ENCODE data around the gene KIAA1755. TPM values are rescaled to one million over a fixed set of nuclear protein-coding genes. Genes with fewer than 3 reads are reported as not detected.

KIAA1755 gene
- total RNA-seq, 1 donor from 2014 or later: 1.1 TPM

DNA sequence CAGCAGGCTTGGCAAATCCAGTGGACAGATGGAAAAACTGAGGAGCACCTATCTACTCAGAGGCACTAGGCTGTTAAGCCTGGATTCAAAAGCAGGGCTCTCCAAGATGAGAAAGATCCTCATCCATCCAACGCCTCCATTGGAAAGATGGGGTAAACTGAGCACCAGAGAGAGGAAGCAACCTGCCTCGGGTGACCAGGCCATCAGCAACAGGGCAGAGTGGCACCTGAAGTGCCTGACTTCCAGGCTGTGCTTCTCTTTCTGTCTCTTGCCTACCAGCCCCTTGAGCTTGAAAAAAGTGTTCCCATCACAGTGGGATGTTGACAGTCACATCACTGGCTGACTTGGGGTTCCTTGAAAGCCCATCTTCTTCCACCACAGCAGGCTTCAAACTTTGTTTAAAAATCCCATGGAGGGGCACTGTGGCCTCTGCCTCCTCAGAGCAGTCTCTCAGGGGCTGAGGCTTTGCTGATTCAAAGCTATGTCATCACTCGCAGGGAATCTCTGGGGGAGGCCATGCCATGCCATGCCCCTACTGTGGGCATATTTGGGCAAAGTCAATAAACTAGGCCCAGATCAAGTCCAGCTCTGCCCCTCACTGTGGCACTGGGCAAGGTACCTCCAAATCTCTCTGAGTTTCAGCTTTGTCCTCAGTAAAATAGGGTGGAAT, 50.7 kb downstream of the KIAA1755 start:
- TF ChIP-seq, protein P1, sequence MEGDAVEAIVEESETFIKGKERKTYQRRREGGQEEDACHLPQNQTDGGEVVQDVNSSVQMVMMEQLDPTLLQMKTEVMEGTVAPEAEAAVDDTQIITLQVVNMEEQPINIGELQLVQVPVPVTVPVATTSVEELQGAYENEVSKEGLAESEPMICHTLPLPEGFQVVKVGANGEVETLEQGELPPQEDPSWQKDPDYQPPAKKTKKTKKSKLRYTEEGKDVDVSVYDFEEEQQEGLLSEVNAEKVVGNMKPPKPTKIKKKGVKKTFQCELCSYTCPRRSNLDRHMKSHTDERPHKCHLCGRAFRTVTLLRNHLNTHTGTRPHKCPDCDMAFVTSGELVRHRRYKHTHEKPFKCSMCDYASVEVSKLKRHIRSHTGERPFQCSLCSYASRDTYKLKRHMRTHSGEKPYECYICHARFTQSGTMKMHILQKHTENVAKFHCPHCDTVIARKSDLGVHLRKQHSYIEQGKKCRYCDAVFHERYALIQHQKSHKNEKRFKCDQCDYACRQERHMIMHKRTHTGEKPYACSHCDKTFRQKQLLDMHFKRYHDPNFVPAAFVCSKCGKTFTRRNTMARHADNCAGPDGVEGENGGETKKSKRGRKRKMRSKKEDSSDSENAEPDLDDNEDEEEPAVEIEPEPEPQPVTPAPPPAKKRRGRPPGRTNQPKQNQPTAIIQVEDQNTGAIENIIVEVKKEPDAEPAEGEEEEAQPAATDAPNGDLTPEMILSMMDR (IDR thresholded peaks at IDR 0.05; ENCODE audit: insufficient read depth, low read depth, low read length): no peak
- TF ChIP-seq EZH2 (IDR thresholded peaks at IDR 0.05; ENCODE audit: insufficient read depth, low read length): no peak
- H3K9ac ChIP-seq (ENCODE audit: low read length): no peak overlapping the region
- H3K9me3 Mint-ChIP-seq (ENCODE audit: unreplicated experiment): peaks cover 1% of the 10 kb centered on the region
- no peak overlapping the region for H2AFZ ChIP-seq (ENCODE audit: low read depth, low read length)
- no peak overlapping the region for H3K27ac ChIP-seq (ENCODE audit: low read depth, low read length)
- H3K4me1 ChIP-seq (ENCODE audit: insufficient read depth, low read length): peaks cover 2% of the 10 kb centered on the region
- H3K4me2 ChIP-seq (ENCODE audit: low read length): no peak overlapping the region
- no peaks in the 10 kb centered on the region for H3K27me3 ChIP-seq (ENCODE audit: insufficient read depth, low read length)
- FAIRE-seq (no peak), DNase-seq (ENCODE audit: low read depth) (no peak)
- no peak overlapping the region for H3K4me3 ChIP-seq (ENCODE audit: insufficient read depth, low read depth, low read length)
- H4K20me1 ChIP-seq (ENCODE audit: insufficient read depth, low read length): no peaks in the 10 kb centered on the region
- no peaks in the 10 kb centered on the region for H3K9me3 ChIP-seq (ENCODE audit: insufficient read depth, low read depth, low read length)
- H3K27ac Mint-ChIP-seq (ENCODE audit: unreplicated experiment): peak overlapping the region; percentile 12
- no peaks in the 10 kb centered on the region for H3K36me3 ChIP-seq (ENCODE audit: insufficient read depth, low read length)
- H3K27me3 Mint-ChIP-seq (ENCODE audit: low read depth, unreplicated experiment): peaks cover 4% of the 10 kb centered on the region
- no peak overlapping the region for H3K4me3 Mint-ChIP-seq (ENCODE audit: unreplicated experiment)
- peaks cover 1% of the 10 kb centered on the region for H3K36me3 Mint-ChIP-seq (ENCODE audit: low read depth, unreplicated experiment)
- H3K4me1 Mint-ChIP-seq (ENCODE audit: low read depth, unreplicated experiment): peaks cover 9% of the 10 kb centered on the region
- no peaks in the 10 kb centered on the region for H3K79me2 ChIP-seq (ENCODE audit: insufficient read depth, low read length)

DNA sequence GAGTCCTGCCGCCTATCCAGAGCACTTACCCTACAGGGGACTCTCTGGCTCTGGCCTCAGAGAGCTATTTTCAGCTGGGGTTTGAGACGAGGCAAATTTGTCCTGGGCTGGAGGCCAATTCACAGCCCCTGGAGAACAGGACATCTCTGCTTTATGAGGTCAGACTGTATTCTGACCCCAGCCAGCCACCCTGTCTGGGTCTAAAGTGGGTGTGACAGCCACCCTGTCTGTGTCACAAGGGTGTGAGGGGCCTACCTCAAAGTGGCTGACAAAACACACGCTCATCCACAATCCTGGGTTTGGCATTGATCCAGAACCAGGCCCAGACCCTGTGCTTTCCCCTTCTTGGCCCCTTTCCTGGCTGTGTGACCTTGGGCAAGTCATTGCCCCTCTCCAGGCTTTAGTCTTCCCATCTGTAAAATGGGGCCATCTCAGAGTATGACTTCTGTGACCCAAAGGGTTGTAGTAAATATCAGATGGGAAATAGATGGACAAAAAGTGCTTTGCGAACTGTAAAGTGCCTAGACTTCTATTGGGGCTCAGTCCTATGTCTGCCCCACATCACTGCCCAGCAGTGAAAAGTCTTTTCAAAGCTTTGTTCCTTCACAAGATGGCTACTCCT, 51.4 kb downstream of the KIAA1755 start:
- Mint-ChIP-seq H3K4me1 (ENCODE audit: low read depth, unreplicated experiment) (peaks cover 9% of the 10 kb centered on the region), H3K27me3 (ENCODE audit: low read depth, unreplicated experiment) (peaks cover 4% of the 10 kb centered on the region), H3K27ac (ENCODE audit: unreplicated experiment) (no peak overlapping the region), H3K9me3 (ENCODE audit: unreplicated experiment) (peaks cover 1% of the 10 kb centered on the region), H3K36me3 (ENCODE audit: low read depth, unreplicated experiment) (peaks cover 1% of the 10 kb centered on the region), H3K4me3 (ENCODE audit: unreplicated experiment) (no peak overlapping the region)
- H3K4me1 ChIP-seq (ENCODE audit: insufficient read depth, low read length): peaks cover 2% of the 10 kb centered on the region
- no peaks in the 10 kb centered on the region for H4K20me1 ChIP-seq (ENCODE audit: insufficient read depth, low read length)
- no peak overlapping the region for H3K4me3 ChIP-seq (ENCODE audit: insufficient read depth, low read depth, low read length)
- H3K4me2 ChIP-seq (ENCODE audit: low read length): no peak overlapping the region
- H3K27me3 ChIP-seq (ENCODE audit: insufficient read depth, low read length): no peaks in the 10 kb centered on the region
- no peak overlapping the region for H3K9ac ChIP-seq (ENCODE audit: low read length)
- no peak for TF ChIP-seq EZH2 (IDR thresholded peaks at IDR 0.05; ENCODE audit: insufficient read depth, low read length)
- TF ChIP-seq, protein P1 (IDR thresholded peaks at IDR 0.05; ENCODE audit: insufficient read depth, low read depth, low read length): no peak
- DNase-seq (ENCODE audit: low read depth): no peak
- no peaks in the 10 kb centered on the region for H3K79me2 ChIP-seq (ENCODE audit: insufficient read depth, low read length)
- H3K36me3 ChIP-seq (ENCODE audit: insufficient read depth, low read length): no peaks in the 10 kb centered on the region
- no peak overlapping the region for H3K27ac ChIP-seq (ENCODE audit: low read depth, low read length)
- no peak overlapping the region for H2AFZ ChIP-seq (ENCODE audit: low read depth, low read length)
- no peaks in the 10 kb centered on the region for H3K9me3 ChIP-seq (ENCODE audit: insufficient read depth, low read depth, low read length)
- no peak for FAIRE-seq

DNA sequence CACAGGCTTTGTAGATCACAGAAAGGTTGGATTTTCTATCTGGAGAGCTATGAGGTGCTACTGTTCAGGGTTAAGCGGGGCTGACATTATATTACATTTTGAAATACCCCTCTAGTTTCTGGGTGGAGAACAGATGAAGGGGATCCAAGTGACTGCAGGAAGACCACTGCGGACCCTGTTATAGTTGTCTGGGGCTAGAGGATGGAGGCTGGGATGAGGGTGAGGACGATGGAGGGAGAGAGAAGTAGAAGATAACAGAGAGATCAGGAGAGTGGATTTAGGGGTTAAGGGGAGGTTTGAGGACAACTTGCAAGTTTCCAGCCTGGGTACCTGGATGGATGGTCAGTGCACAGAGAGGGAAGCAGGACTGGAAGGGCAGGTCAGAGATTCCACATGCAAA, 52.0 kb downstream of the KIAA1755 start:
- Mint-ChIP-seq H3K9me3 (ENCODE audit: unreplicated experiment) (peaks cover 1% of the 10 kb centered on the region), H3K27ac (ENCODE audit: unreplicated experiment) (no peak overlapping the region), H3K4me1 (ENCODE audit: low read depth, unreplicated experiment) (peaks cover 9% of the 10 kb centered on the region), H3K27me3 (ENCODE audit: low read depth, unreplicated experiment) (peaks cover 4% of the 10 kb centered on the region), H3K4me3 (ENCODE audit: unreplicated experiment) (no peak overlapping the region), H3K36me3 (ENCODE audit: low read depth, unreplicated experiment) (peaks cover 1% of the 10 kb centered on the region)
- TF ChIP-seq, protein P1 (IDR thresholded peaks at IDR 0.05; ENCODE audit: insufficient read depth, low read depth, low read length): no peak
- TF ChIP-seq EZH2 (IDR thresholded peaks at IDR 0.05; ENCODE audit: insufficient read depth, low read length): no peak
- Histone ChIP-seq H3K4me2 (ENCODE audit: low read length) (no peak overlapping the region), H3K4me3 (ENCODE audit: insufficient read depth, low read depth, low read length) (no peak overlapping the region), H3K79me2 (ENCODE audit: insufficient read depth, low read length) (no peaks in the 10 kb centered on the region), H3K36me3 (ENCODE audit: insufficient read depth, low read length) (no peaks in the 10 kb centered on the region), H3K27me3 (ENCODE audit: insufficient read depth, low read length) (no peaks in the 10 kb centered on the region), H3K9ac (ENCODE audit: low read length) (no peak overlapping the region), H3K4me1 (ENCODE audit: insufficient read depth, low read length) (peaks cover 2% of the 10 kb centered on the region), H3K9me3 (ENCODE audit: insufficient read depth, low read depth, low read length) (no peaks in the 10 kb centered on the region), H3K27ac (ENCODE audit: low read depth, low read length) (no peak overlapping the region), H2AFZ (ENCODE audit: low read depth, low read length) (no peak overlapping the region), H4K20me1 (ENCODE audit: insufficient read depth, low read length) (no peaks in the 10 kb centered on the region)
- FAIRE-seq: no peak
- DNase-seq (ENCODE audit: low read depth): no peak

Data from astrocyte (in vitro differentiated cells and primary cell).